SIG-M5 treated with dmso at 0.1 percent for 504 hours (cell line): Measurements from ENCODE around the gene KCNJ6.
A peak's percentile ranks its signal among the peaks of the same experiment; 100 is the strongest.
"Not testable (repeated sequence)": the region's sequence is repeated elsewhere in the genome, so short reads cannot be mapped to it uniquely, and the experiment has no call there.

Experiments
- DNase-seq: peaks from one replicate; lab custom pipeline; 2025; ENCODE audit not compliant: unreplicated experiment; lab: John Stamatoyannopoulos, UW

KCNJ6 gene

DNA sequence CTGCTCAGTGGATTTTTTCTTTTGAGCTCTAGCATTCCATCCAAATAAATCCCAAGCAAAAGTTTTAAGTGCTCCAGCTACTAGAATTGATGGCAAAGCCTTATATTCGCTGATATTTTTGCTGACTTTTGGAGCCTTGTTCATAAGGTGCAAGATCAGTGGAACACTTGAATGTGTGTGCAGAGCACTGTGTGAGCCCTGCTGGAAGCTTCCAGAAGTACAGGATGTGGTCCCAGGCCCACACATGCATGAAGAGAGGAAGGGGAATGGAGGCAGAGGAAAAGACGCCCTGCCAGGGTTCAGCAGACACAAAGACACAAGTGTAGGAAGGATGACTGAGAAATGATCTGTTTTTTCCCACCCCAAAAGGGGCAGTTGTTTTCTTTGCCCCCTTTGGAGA lies 169.4 kb downstream of the KCNJ6 start:
- no peak for DNase-seq

DNA sequence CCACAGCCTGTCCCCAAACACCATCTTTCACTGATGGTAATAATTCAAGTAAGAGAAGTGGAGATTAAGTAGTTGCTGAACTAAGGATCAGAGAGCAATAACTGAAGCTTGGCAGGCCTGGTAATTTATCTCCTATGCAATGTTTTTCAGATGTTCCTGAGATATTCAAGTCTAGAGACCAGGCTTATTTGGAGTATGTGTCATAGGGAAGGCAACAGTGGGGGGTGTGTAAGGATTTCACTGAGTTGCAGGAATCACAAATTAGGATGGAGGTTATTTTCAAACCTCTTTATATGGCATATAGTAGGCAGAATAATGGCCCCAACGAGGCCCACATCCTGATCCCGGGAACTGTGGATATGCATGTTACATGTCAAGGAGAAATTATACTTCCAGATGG lies 171.7 kb downstream of the KCNJ6 start:
- DNase-seq = no peak

DNA sequence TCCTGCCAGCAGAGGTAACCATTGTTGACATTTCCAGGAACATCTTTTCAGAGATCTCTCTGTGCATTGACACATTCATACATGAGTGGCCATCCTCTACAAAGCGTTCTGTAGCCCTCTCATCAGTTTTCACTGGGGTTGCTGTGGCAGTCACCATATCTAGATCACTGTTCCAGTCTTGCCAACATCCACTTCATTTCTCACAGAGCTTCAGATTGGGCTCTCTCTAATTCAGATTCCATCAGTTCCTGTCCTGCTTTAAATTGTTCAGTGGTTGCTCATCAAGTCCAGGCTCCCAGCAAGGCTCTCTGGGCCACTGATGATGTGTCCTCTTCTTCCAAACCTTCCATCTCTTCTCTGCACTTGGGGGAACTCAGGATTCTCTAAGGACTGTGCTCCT lies 173.7 kb downstream of the KCNJ6 start:
- no peak for DNase-seq

DNA sequence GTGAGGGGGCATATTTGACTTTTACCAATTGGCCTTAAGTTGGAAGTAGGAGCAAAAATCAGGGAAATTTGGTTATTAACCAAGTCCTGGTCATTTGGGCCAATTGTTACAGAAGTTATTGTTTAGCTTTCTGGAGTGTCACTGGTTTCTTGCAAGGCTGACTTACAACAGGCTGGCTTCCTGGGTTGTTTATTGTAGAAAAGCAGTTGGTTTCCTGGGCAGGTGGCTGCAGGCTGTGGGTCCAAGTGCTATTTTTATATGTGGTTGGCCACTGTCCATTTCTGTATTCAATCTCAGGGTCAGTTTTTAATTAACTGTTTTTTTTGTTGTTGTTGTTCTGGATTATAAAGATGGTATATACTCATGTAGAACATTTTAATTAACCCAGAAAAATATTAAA lies 174.1 kb downstream of the KCNJ6 start:
- DNase-seq = no peak

DNA sequence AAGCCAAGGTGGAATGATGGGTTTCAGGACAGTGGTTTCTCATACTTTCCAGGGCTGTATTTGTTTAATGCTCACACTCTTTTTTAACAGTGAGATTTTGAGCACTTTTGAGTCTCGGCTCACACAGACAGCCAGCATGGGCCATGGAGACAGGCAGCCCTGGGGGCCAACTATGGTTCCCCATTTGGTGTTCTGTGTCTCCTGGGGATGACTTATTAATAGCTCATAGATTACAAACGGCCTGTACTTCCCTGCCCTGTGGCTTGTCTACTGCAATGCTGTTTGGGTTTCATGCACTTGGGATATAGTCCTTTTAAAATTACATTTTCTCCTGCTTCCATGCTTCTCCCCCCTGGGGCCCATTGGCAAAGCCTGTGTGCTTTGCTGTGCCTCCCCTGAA lies 178.3 kb downstream of the KCNJ6 start:
- DNase-seq = no peak

DNA sequence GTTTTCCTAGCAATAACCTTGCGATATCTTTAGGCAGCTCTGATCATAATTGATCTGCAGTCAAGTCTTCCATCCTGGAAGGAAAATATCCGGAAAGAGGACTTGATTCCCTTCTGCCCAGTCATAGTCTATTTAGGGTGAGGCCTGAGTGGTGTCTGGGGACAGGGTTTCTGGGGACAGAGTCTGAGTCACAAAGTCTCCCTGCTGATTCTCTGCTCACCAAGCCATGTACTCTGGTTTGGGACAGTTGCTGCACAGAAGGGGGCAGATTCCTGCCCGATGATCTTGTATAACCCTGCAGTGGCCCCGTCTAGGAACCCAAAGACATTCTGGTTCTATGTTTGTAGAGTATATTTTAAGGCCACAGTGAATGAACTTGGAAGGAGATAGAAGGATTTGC lies 178.8 kb downstream of the KCNJ6 start:
- DNase-seq = no peak

DNA sequence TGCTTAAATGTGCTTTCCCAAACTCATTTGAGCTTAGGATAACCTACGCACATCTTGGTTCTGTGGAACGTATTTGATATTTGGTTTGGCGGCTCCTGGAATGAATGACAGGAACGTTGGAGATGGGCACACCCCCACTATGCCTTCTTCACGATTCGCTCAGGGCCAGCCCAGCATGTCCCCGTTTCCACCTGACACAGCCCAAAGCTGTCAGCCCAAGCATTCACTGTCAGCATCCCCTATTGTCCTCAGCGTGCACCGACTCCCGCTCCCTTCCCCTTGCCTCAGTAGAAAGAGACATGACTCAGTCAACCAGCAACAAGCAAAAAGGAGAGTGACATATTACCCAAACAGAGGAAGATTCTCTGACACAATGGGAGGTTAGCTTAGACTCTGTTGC lies 181.4 kb downstream of the KCNJ6 start:
- DNase-seq = no peak

DNA sequence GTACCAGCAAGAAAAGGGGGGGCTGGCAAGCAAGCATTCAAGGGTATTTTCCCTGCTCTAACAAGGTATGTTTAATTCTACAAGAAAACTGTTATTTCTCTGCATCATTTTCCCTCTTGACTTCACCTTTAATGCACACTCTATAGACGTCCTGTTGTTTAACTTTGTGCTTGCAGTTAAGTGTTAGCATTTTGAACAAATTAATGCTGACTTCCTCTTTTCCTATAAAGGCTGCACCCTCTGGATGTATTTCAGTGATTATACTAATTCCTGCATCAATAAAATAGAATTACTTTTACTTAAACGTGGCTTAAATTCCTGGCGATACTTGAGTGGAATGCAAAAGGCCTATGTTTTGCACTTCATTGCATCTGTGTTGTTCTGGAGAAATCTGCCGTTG lies 183.3 kb downstream of the KCNJ6 start:
- no peak for DNase-seq

DNA sequence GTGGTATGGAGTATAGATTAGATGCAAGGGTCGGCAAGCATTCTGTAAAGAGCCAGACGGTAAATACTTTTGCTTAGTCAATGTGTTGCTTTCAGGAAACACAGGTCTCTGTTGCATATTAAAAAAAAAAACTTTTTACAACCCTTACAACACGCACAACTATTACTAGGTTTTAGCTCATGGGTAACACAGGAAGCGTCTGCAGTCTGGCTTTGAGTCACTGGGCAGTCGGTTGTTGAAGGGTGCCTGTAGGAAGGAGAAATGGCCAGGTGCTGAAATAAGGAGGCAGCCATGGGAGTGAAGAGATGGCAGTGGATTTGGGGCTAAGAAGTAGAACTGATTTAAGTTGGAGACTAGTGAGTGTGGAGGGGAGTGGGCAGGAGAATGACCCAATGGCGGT lies 192.1 kb downstream of the KCNJ6 start:
- DNase-seq = no peak

DNA sequence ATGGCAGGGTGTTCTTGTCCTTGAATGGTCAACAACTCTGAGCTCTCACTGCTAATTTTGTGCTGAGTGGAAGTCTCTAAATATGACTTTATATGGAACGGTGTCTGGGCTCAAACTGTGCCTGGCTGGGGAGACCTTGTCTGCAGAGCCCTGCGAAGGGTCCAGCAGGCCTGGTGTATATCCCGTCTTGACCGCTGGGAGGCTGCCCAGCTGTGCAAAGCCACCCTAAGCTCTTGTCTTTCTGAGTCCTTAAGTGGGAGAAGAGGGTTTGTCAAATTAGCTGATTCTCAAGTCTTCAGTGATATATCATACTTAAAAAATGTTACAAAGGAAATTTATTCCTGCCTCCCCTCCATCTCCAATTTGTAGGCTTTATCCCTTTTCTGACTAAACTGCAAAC lies 198.7 kb downstream of the KCNJ6 start:
- DNase-seq = no peak

DNA sequence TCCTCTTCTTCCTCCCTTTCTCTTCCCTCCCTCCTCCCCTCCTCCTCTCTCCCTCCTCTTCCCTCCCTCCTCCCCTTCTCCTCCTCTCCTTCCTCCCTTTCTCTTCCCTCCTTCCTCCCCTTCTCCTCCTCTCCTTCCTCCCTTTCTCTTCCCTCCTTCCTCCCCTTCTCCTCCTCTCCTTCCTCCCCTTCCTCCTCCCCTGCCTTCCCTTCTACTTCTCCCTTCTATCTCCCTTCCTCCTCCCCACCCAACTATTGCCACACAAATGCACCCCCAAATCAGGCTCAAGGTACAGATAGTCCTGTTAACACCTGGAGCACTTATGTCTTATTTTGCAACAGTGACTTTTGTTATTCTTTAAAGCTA lies 203.7 kb downstream of the KCNJ6 start:
- DNase-seq = not testable (repeated sequence)

DNA sequence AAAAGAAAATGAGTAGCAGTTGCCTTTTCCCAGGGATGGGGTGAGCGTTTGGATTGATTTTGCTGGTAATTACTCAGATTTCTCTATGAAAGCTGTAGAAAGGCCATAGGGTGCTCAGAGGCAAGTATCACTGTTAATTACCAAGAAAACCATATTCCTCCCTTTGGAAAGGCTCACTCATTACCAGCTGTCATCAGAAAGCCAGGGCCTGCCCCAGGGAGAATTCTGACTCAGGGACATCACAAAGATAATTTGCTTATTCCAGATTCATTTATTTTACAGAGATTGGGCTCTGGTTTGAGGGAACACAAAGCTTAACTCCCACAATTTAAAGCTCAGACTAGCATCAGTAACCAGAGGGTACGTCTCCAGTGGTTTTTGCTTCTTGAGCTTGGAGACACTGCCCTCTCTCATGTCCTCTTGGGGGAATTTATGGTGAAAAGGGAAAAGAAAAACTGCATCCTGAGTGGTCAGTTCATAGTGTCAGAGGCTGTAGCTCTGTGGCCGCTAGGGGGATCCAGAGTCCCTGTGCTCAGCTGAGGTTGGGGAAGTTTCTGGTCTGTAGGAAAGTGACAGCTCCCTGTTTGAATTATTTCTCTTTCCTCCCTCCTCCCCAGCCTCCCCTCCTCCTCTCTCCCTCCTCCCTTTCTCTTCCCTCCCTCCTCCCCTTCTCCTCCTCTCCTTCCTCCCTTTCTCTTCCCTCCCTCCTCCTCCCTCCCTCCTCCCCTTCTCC lies 204.3 kb downstream of the KCNJ6 start:
- peak; percentile 61 for DNase-seq

DNA sequence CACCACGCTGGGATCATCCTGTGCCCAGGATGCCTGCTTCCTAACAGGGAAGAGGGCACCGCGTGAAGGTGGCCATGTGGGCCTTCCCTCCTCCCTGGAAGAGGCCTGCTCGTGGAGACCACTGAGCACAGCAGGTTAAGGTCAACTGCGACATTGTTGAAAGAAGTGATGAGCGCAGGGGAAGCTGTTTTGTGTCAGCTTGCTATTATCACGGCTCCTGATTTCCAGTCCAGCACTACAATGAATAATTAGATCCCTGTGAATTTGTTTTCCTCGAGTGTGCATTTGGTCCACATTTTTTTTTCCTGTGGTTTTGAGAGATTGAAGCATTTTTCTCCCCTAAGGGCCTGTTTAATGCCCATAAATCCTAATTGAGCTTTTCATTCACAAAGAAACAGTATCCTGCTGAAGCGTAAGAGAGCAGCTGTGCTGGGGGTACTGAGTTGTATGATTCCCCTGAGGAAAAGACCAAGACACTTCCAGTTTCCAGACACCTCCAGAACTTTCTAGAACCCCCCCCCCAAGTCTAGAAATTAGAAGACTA lies 204.9 kb downstream of the KCNJ6 start:
- no peak for DNase-seq

DNA sequence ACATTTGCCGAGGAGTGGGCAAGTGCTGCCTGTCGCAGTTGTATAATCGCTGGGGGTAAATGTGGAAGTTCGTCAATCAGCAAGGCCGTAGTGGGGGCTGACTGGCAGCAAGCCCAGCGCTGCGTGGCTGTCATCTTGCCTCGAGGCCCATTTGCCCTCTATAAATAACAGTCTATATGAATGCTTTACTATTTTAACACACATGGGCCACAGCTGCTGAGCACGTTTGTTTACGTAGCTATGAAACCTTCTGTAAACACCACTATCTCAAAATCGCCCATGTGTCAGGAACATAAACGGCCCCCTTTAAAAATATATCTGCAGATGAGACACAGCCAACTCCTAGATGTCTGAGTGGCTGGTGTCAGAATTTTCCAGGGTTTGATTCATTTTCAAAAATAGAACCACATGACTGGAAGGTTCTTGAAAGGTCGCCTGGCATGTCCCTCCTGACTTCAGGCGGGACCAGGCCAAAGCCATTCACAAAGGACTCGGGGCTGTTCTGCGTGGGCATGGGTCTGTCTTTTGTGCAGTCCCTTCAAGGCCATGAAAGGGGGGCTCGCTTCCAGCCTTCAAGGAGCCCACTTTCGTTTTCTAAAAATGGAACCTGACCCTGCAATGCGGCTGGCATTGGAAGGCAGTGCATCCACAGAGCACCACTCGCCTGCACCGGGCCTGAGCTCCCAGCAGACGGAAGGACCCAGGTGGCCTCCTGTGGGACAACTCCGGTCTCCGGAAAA lies 205.5 kb downstream of the KCNJ6 start:
- no peak for DNase-seq

DNA sequence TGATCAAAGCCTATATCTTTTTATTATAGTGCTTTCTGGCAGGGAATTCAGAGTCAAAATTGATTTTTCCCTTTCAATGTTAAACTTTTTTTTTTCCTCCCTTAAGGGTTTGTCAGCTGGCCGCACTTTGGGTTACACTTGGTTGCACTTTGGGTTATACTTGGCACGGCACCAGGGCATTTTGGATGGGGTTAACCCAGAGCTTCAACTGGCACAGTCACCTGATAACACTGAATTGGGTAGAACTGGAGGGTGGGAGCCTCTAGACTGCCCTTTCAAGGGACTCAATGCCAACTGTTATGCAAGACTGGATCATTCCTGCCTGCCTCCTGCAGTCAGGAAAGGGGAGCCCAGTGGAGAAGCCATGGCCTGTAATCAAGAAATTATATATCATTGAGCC lies 211.5 kb downstream of the KCNJ6 start:
- no peak for DNase-seq

DNA sequence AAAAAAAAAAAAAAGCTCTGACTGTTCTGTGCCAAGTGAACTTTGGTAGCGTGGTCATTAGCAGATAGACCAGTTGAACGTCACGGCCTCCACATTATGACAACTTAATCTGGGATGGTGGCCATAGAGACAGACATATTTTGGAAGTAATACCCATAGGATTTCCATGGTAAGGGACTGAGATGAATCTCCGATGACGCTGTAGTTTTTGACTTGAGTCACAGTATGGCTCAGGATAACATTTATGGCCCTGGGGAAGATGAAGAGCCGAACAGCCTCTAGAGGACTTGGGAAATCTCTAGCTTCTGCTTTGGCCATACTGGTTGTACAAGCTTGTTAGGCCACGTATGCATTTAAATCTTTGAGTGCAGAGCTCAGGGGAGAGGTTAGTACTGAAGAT lies 214.0 kb downstream of the KCNJ6 start:
- DNase-seq = no peak

DNA sequence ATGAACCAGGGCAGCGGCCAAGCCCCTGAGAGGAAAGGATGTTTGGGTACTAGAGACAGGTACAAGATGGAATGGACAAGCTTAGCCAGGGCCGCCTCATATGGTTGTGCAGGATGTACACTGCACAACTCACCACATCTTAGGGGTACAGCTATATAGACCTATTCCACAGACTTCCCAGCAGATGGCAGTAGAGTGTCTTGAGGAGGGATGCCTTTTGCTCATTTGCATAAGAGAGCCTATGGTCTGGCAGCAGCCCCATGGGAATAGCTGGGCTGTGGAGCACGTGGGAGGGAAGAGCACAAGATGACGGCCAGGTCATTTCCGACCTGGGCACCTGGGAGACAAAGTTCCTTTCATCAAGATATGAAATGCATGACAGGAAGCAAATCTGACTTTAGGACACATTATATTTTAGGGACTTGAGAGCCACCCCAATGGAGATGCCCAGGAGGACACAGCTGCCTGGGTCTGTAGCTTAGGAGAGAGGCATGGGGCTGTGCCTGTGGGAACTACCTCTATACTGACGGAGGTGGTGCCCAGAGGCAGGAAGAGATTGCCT lies 215.5 kb downstream of the KCNJ6 start:
- DNase-seq = peak; percentile 87

DNA sequence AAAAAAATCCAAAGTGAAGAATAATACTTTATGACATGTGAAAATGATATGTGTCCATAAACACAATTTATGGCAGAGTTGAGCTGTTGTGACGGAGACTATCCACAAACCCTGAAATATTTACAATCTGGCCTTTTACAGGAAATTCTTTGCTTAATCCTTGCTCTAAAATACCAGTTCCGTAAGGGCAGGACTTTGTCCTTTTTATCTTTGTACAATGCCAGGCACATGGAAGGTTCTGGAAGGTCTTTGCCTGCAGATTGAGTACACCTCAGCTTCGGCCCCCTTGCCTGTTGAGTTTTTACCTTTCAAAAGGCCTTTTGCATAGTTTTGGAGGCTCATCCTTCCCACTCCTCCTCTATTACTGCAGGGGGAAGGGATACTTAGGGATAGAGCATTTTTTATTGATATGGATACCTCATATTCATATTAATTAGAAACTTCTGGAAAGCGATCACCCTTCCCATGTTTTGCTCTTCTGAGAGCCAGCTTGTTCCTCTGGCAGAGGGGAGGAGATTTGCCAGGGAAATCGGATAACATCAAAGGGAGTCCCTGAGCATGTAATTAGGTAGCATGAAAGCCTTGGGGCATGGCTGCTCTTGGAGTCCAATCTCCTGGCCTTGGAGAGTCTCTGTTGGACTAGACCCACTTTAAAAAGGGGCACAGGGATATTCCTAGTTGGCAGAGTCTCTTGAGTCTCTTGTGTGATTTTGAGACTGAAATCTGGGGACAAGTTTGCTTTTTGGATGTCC lies 217.1 kb downstream of the KCNJ6 start:
- no peak for DNase-seq

DNA sequence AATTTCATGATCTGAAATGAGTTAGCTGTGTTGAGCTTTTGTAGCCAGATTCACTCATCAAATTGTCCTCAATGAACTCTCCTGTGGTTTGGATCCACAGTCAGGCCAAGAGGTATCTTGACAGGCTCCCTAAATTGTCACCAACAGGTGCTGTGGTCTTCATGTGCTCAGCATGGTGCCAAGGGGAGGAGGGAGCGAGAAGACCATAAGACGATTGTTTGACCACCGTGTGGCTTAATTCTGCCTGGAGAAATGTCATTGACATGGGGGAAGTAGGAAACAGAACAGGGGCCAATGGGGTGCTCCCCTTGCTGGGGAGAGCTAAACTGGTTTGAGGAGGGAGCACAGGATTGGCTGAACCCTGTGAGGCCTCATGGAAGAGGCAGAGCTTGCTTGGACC lies 219.3 kb downstream of the KCNJ6 start:
- no peak for DNase-seq

DNA sequence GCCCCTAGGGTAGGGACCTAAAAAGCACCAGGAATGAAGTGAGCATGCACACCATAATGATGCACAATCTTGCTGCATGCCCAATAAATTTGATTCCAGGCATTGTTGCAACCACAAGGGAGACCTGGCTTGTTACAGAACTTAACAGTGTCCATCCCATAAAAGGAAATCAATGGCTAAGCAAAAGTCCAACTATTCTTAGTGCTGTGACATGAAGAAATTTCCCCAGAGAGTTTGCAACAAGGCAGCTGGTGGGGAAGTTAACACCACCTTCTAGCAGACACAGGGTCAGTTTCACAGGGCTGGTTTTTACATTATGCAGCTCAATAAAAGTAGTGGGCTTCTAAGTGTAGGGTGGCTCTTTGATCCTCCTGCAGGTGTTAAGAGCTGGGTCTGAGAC lies 221.1 kb downstream of the KCNJ6 start:
- DNase-seq = no peak

DNA sequence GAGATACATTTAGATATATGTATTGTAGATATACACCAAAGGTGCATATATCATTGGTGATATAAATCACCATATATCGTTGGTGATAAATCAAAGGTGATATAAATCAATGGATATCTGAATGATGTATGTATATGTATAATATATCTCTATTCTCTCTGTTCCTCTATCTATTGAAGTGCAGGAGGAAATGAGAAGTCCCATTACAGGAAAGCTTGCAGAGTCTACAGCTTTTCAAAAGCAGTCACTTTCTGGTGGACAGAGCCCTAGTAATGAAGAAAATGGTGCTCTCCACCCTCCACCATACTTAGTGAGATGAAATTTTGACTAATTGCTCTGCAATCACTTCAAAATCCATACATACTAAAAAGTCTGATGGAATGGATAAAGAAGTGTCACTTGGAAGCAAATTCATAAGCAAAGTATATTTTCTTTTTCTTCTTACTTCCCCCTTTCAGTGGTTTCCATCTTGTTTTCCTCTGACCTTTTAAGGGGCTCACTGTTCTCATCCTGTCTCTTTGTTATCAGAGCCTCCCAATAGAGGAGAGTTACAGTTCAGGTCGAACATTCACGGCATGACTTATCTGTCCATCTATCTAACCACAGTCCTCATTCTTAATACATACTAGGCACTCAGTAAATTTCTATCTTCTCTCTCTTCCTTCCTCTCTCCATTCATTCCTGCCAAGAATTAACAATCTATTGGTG lies 227.2 kb downstream of the KCNJ6 start:
- no peak for DNase-seq
